NK-92 (cell line): Measurements from ENCODE around the gene CEP72.
"Not testable (repeated sequence)": the region's sequence is repeated elsewhere in the genome, so short reads cannot be mapped to it uniquely, and the experiment has no call there.

Experiments
- DNase-seq: peaks from one replicate; lab custom pipeline; 2025; ENCODE audit not compliant: unreplicated experiment; lab: John Stamatoyannopoulos, UW

Gene CEP72

GRCh38 chr5:579746-580366 is 32.3 kb upstream of the CEP72 start:
- DNase-seq: no peak

GRCh38 chr5:580436-580835 is 31.7 kb upstream of the CEP72 start:
- no peak for DNase-seq

- DNase-seq: no peak
Observed at GRCh38 chr5:581266-581665, 30.9 kb upstream of the CEP72 start.

GRCh38 chr5:581941-582340 is 30.2 kb upstream of the CEP72 start:
- no peak for DNase-seq

- not testable (repeated sequence) for DNase-seq
Observed at GRCh38 chr5:582445-582844, 29.7 kb upstream of the CEP72 start.

- no peak for DNase-seq
Observed at GRCh38 chr5:582936-583635, 29.1 kb upstream of the CEP72 start.

- DNase-seq: no peak
Observed at GRCh38 chr5:583645-584044, 28.5 kb upstream of the CEP72 start.

GRCh38 chr5:584216-584615 is 27.9 kb upstream of the CEP72 start:
- DNase-seq: no peak

GRCh38 chr5:584846-585245 is 27.3 kb upstream of the CEP72 start:
- no peak for DNase-seq

- no peak for DNase-seq
Observed at GRCh38 chr5:585556-585955, 26.6 kb upstream of the CEP72 start.

GRCh38 chr5:585962-586628 is 26.0 kb upstream of the CEP72 start:
- no peak for DNase-seq

- no peak for DNase-seq
Observed at GRCh38 chr5:586751-587285, 25.3 kb upstream of the CEP72 start.

- no peak for DNase-seq
Observed at GRCh38 chr5:587403-587802, 24.7 kb upstream of the CEP72 start.

GRCh38 chr5:588406-588995 is 23.6 kb upstream of the CEP72 start:
- DNase-seq: no peak

GRCh38 chr5:589173-589572 is 23.0 kb upstream of the CEP72 start:
- DNase-seq: no peak

GRCh38 chr5:589588-589987 is 22.6 kb upstream of the CEP72 start:
- DNase-seq: no peak

GRCh38 chr5:590346-590745 is 21.8 kb upstream of the CEP72 start:
- DNase-seq: no peak

GRCh38 chr5:591746-592145 is 20.4 kb upstream of the CEP72 start:
- no peak for DNase-seq

GRCh38 chr5:592158-592557 is 20.0 kb upstream of the CEP72 start:
- no peak for DNase-seq

GRCh38 chr5:593511-593910 is 18.6 kb upstream of the CEP72 start:
- DNase-seq: no peak

GRCh38 chr5:594226-594860 is 17.8 kb upstream of the CEP72 start:
- DNase-seq: no peak
